Sigmoid colon (tissue), 4 donors: Measurements from ENCODE around the gene POGZ.
"Not testable (repeated sequence)": the region's sequence is repeated elsewhere in the genome, so short reads cannot be mapped to it uniquely, and the experiment has no call there.

Experiments
- CTCF ChIP-seq, 4 experiments: fragments of 450-650 bp in 3 of 4; fragments of 200-600 bp in 1 of 4; IDR thresholded peaks; one replicate each; pipeline ENCODE4 v1.5.1; 2016 to 2019; ENCODE audit warnings: antibody characterized with exemption in 4 of 4, mild to moderate bottlenecking in 3 of 4, moderate library complexity in 2 of 4
- EP300 ChIP-seq, 4 donors: sonication (generic); formaldehyde crosslinking; IDR thresholded peaks; one replicate each; pipeline ENCODE4 v1.6.1; 2017; ENCODE audit warnings: antibody characterized with exemption in 4 of 4
- POLR2A ChIP-seq, 2 donors: fragments of 450-650 bp; IDR thresholded peaks; one replicate each; pipeline ENCODE4 v1.6.1; 2016; ENCODE audit warnings: antibody characterized with exemption in 2 of 2, mild to moderate bottlenecking in 2 of 2, moderate library complexity in 2 of 2
- POLR2AphosphoS5 ChIP-seq, 4 donors: sonication (generic); formaldehyde crosslinking; IDR thresholded peaks; one replicate each; pipeline ENCODE4 v1.6.1; 2017; ENCODE audit warnings: antibody characterized with exemption in 4 of 4

GRCh38 chr1:151390221-151391078, 68.8 kb downstream of the POGZ start:
- not testable (repeated sequence) for TF ChIP-seq CTCF, POLR2A, POLR2AphosphoS5, EP300 (IDR thresholded peaks at IDR 0.05)
